NCI-H1436 treated with DMSO at 0.1 percent for 48 hours (cell line): ENCODE data around the gene CLIC3.

Experiments used
- DNase-seq: peaks from one replicate; lab custom pipeline; 2025; lab: John Stamatoyannopoulos, UW

Gene CLIC3

GRCh38 chr9:137030538-137031527, 34.5 kb upstream of the CLIC3 start:
- no peak for DNase-seq

- DNase-seq = no peak
These were observed 33.6 kb upstream of the CLIC3 start for GRCh38 chr9:137030006-137030405.

DNA sequence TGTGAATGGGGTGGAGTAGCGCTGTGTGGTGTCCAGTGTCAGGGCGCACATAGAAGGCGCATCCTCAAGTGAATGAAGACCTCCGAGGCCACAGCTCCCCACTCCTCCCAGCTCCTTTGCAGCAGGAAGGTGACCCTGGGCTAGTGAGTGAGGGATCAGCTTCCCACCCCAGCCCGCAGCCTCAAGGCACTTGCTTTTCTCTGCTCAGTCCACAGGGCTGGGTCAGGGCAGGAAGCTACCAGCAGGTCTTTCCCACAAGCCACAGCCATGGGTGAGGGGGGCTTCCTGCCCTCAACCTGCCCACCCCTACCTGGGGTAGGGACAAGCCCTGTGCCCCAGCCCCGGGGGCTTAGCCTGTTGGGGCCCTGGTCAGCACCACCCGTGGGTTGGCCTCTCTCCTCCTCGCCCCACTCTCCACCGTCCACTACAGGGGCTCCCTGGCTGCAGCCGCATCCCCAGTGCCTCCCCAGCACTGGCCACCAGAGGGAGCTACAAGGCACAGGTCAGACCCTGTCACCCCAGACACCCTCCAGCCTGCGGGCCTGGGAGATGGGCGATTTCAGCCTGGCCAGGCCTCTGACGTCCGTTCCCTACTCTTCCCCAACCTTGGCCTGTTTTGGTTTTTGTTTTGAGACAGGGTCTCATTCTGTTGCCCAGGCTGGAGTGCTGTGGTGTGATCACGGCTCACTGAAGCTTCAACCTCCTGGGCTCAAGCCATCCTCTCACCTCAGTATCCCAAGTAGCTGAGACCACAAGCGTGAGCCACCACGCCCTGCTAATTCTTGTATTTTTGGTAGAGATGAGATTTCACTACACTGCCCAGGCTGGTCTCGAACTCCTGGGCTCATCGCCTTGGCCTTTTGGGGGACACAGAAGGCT, 32.9 kb upstream of the CLIC3 start:
- DNase-seq = no peak

GRCh38 chr9:137028263-137029057, 32.1 kb upstream of the CLIC3 start:
- DNase-seq = no peak

GRCh38 chr9:137027369-137028262, 31.2 kb upstream of the CLIC3 start, which contains the start of gene ABCA2:
Gene ABCA2 (minus strand): TSS chr9:137028237. CDS start chr9:137028140, 97 bp downstream.
- DNase-seq = no peak

- DNase-seq = no peak
These were observed 30.5 kb upstream of the CLIC3 start for GRCh38 chr9:137026828-137027227.

- DNase-seq = no peak
These were observed 30.0 kb upstream of the CLIC3 start for GRCh38 chr9:137026384-137026783.

- peak; percentile 62 for DNase-seq
These were observed 29.2 kb upstream of the CLIC3 start for GRCh38 chr9:137025517-137025966.

DNA sequence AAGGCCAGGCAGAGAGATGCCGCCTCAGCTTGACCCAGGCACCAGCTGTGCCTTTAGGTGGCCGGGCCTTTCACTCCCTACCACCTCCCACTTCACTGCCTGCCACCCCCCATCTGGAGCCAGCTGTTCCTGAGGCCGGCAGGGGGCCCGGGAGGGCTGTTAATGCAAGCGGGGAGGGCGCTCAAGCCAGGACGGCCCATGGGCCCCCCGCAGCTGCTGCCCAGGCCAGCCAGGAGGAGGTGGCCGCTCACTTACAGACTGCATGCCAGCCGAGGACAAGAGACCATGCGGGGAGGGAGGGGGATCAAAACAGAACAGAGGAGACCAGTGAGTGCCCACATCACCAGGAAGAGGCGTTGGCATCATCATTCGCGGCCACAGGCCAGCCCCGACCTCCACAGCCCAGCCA, 27.2 kb upstream of the CLIC3 start:
- DNase-seq = no peak

- no peak for DNase-seq
These were observed 26.8 kb upstream of the CLIC3 start for GRCh38 chr9:137023157-137023556.

DNA sequence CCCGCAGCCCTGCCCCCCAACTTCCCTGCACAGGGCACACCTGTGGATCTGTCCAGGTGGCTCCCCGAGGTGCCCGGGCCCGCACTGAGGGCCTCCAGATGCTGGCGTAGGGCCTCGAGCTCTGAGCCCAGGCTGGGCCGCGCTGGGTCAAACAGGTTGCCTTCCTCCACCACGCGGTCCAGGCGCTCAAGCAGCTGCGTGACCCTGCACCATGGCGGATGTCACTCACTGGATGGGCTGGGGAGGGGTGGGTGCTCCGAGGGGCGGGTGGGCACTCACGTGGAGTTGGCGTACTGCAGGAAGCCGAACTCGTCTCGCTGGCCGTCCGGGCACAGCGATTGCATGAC, 26.3 kb upstream of the CLIC3 start:
- DNase-seq = no peak

DNA sequence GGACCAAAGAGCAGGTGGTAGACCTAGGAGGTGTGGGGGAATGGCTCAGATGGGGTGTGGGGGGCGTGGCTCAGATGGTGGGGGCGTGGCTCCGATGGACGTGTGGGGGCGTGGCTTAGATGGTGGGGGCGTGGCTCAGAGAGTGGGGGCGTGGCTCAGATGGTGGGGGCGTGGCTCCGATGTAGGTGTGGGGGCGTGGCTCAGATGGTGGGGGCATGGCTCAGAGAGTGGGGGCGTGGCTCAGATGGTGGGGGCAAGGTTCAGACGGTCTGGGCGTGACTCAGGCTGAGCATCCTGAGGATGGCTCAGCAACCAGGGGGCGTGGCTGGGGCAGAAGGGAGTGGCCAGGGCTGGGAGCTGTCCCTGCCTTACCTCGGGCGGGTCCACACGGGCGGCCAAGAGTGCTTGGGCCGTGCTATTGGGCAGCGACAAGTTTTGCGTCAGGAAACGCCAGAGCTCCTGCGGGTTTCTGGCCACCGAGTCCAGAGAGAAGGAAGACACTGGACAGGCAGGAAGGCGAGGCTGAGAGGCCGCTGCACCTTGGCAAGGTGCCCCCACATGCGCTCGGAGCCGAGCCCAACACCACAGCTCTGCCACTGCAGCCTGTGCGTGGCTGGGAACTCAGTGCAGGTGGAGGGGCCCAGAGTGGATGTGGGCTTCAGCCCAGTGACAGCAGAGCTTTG, 25.8 kb upstream of the CLIC3 start:
- no peak for DNase-seq

- no peak for DNase-seq
These were observed 25.2 kb upstream of the CLIC3 start for GRCh38 chr9:137021568-137021978.

DNA sequence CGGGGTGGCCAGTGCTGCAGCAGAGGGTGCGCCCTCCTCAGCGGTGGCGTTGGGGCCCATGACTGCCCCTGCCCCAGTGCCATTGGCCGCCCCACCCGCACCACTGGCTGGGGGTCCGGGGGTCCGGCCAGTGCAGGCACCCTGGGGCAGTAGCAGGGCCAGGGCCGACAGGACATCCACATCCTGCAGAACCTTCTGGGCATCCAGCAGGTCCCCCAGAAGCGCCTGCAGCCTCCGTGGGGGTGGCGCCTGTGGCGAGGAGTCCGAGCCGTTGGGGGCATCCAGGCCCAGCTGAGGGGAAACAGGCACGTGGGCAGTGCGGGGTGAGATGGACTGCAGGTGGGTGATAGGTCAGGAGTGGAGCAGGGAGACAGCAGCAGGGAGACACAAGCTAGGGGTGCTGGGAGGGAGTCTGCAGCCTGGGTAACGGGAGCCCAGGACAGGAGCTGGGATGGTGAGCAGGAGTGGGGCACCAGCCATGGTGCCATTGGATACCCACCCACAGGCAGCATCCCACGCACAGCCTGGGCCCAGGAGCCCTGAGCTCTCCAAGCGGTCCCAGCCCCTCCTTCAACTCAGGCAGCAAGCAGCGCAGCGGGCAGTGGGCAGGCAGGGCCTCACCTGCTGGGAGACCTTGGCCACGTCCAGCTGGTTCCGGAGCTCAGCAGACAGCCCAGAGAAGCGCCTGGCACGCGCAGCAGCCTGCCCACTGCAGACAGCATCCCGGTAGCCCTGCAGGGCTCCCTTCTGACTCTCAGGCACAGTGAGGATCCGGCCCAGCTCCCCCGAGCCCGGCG, 24.6 kb upstream of the CLIC3 start:
- DNase-seq = no peak

- no peak for DNase-seq
These were observed 23.7 kb upstream of the CLIC3 start for GRCh38 chr9:137019891-137020683.

- no peak for DNase-seq
These were observed 22.6 kb upstream of the CLIC3 start for GRCh38 chr9:137018761-137019559.

- DNase-seq = no peak
These were observed 21.6 kb upstream of the CLIC3 start for GRCh38 chr9:137017791-137018497.
